Uterus (tissue), 4 donors: ENCODE measurements around the gene BTNL3. TPM values are rescaled to one million over a fixed set of nuclear protein-coding genes. Genes with fewer than 3 reads are reported as not detected.

ENCODE experiments used
- DNase-seq, 2 donors: peaks; one replicate each; pipeline ENCODE4 v3.0.0-alpha.2; 2019 to 2020
- H3K27ac ChIP-seq, 2 donors: fragments of 200-600 bp; sonication (generic); 1 replicate in 1 of 2; 2 replicates in 1 of 2; pipeline ENCODE4 v1.5.1; 2016 to 2018
- H3K27me3 ChIP-seq, 2 donors: fragments of 200-600 bp; sonication (generic); one replicate each; pipeline ENCODE4 v1.5.1; 2018 to 2019; ENCODE audit warnings: control low read depth in 1 of 2
- H3K36me3 ChIP-seq, 2 donors: fragments of 200-600 bp; sonication (generic); one replicate each; pipeline ENCODE4 v1.5.1; 2019; ENCODE audit warnings: control low read depth in 1 of 2
- H3K4me1 ChIP-seq, 2 donors: fragments of 200-600 bp; sonication (generic); one replicate each; pipeline ENCODE4 v1.5.1; 2018 to 2019; ENCODE audit warnings: control low read depth in 1 of 2
- H3K4me3 ChIP-seq, 2 donors: fragments of 200-600 bp; sonication (generic); 1 replicate in 1 of 2; 2 replicates in 1 of 2; pipeline ENCODE4 v1.5.1; 2018 to 2019; ENCODE audit warnings: mild to moderate bottlenecking in 1 of 2
- H3K9me3 ChIP-seq, 2 donors: fragments of 200-600 bp; sonication (generic); one replicate each; pipeline ENCODE4 v1.5.1; 2019; ENCODE audit warnings: control low read depth in 1 of 2
- POLR2A ChIP-seq, 2 donors: fragments of 450-650 bp; IDR thresholded peaks; one replicate each; pipeline ENCODE4 v1.6.1; 2016; ENCODE audit warnings: antibody characterized with exemption in 2 of 2, mild to moderate bottlenecking in 1 of 2, moderate library complexity in 1 of 2
- intact Hi-C: fragments of 100-400 bp; cut with DNase I; formaldehyde crosslinking; loops from one replicate; pipeline ENCODE4 v1.15.1; 2023; ENCODE audit warnings: low total_unique reads
- total RNA-seq, 4 donors: library from RNA; depleted of rRNA in 3 of 4; stranded (reverse); fragments of >200 nt in 3 of 4; gene quantifications; one replicate each; pipeline versions ENCODE4 v1.1.0 to v1.2.4, GENCODE V29; 2014 to 2023
- TF ChIP-seq, protein P1 (sequence below), 4 experiments: fragments of 200-600 bp in 2 of 4; fragments of 450-650 bp in 2 of 4; sonication (generic) in 2 of 4; IDR thresholded peaks; one replicate each; pipeline ENCODE4 v1.5.1; 2016 to 2019; ENCODE audit warnings: antibody characterized with exemption in 4 of 4, mild to moderate bottlenecking in 2 of 4, moderate library complexity in 1 of 4
- donor health status: DM: yes; HTN: yes; CAD: no.

Gene BTNL3
- total RNA-seq, 4 donors from 2014 or later = not detected

DNA sequence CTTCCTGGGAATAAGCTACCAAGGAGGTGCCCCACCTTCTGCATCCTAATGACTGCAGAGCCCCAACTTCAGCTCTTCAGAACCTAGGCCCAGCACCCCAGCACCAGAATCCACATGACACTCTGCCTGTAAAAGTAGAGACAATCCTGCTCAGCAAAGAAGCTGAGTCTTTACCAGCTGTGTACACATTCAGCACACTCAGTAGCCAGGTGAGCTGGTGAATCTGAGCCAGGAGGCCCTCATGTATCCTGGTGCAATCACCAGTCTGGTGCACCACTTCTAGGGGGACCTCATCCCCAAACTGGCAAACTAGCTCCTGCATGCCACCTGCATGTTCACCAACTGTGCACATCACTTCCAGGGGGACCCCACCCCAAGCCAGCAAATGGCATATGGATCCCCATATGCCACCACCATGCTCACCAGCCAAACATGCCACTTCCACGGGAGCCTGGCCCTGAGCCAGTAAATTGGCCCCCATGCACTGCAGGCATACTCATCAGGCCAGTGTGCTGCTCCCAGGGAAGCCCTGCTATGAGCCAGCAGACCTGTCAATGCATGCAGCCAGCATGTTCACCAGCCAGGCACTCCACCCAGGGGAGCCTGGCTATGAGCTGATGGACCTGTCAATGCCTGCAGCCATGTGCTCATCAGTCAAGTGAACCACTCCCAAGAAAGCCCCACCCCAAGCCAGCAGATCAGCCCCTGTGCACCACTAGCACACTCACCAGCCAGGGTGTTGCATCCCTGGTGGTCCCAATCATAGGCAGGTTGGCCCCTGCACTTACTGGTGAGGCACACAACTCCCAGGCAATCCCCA is 35.8 kb downstream of the BTNL3 start:
- H3K4me1 ChIP-seq = no peaks in the 10 kb centered on the region
- intact Hi-C loops = no loop called here

GRCh38 chr5:181027452-181028031 is 38.9 kb downstream of the BTNL3 start:
- H3K27ac ChIP-seq = no peak overlapping the region
- H3K36me3 ChIP-seq = no peaks in the 10 kb centered on the region
- H3K27me3 ChIP-seq = no peaks in the 10 kb centered on the region
- intact Hi-C loops = no loop called here
- no peaks in the 10 kb centered on the region for H3K4me1 ChIP-seq
- H3K4me3 ChIP-seq = no peak overlapping the region
- TF ChIP-seq, protein P1, sequence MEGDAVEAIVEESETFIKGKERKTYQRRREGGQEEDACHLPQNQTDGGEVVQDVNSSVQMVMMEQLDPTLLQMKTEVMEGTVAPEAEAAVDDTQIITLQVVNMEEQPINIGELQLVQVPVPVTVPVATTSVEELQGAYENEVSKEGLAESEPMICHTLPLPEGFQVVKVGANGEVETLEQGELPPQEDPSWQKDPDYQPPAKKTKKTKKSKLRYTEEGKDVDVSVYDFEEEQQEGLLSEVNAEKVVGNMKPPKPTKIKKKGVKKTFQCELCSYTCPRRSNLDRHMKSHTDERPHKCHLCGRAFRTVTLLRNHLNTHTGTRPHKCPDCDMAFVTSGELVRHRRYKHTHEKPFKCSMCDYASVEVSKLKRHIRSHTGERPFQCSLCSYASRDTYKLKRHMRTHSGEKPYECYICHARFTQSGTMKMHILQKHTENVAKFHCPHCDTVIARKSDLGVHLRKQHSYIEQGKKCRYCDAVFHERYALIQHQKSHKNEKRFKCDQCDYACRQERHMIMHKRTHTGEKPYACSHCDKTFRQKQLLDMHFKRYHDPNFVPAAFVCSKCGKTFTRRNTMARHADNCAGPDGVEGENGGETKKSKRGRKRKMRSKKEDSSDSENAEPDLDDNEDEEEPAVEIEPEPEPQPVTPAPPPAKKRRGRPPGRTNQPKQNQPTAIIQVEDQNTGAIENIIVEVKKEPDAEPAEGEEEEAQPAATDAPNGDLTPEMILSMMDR (IDR thresholded peaks at IDR 0.05) = no peak
- no peak for TF ChIP-seq POLR2A (IDR thresholded peaks at IDR 0.05)
- no peaks in the 10 kb centered on the region for H3K9me3 ChIP-seq
- DNase-seq = no peak

More for the DNA sequence above, 35.8 kb downstream of the BTNL3 start:
- no peaks in the 10 kb centered on the region for H3K27me3 ChIP-seq
- no peak for TF ChIP-seq POLR2A (IDR thresholded peaks at IDR 0.05)
- TF ChIP-seq, protein P1 (IDR thresholded peaks at IDR 0.05) = no peak
- no peaks in the 10 kb centered on the region for H3K9me3 ChIP-seq
- H3K36me3 ChIP-seq = no peaks in the 10 kb centered on the region
- H3K4me3 ChIP-seq = no peak overlapping the region
- DNase-seq = no peak
- H3K27ac ChIP-seq = no peak overlapping the region

DNA sequence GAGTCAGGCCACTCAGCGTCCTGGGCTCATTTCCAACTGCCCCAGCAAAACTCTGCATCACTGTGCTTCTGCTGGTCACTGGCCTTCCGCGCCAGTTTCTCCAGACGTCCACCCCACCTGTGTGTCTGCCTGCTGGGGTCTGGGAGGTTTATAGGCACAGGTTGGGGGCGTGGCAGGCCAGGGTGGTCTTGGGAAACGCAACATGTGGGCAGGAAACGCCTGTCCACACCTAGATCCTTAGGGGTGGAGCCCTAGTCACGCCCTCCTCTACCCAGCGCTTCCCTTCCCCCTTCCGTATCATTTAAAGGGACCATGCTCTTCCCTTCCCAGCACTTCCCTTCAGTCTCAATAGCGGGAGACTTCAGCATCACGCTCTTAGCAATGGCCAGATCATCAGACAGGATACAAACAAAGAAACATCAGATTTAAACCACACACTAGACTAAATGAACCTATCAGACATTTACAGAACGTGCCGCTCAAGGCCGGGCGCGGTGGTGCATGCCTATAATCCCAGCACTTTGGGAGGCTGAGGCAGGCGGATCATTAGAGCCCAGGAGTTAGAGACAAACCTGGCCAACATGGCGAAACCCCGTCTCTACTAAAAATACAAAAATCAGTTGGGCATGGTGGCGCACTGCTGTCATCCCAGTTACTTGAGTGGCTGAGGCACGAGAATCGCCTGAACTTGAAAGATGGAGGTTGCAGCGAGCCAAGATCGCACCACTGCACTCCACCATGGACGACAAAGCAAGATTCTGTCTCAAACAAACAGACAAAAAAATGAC is 39.6 kb downstream of the BTNL3 start:
- no peaks in the 10 kb centered on the region for H3K4me1 ChIP-seq
- no peak overlapping the region for H3K27ac ChIP-seq
- no peak overlapping the region for H3K4me3 ChIP-seq
- no peaks in the 10 kb centered on the region for H3K36me3 ChIP-seq
- intact Hi-C loops = no loop called here
- TF ChIP-seq POLR2A (IDR thresholded peaks at IDR 0.05) = no peak
- TF ChIP-seq, protein P1 (IDR thresholded peaks at IDR 0.05) = no peak
- no peaks in the 10 kb centered on the region for H3K9me3 ChIP-seq
- no peak for DNase-seq
- no peaks in the 10 kb centered on the region for H3K27me3 ChIP-seq

DNA sequence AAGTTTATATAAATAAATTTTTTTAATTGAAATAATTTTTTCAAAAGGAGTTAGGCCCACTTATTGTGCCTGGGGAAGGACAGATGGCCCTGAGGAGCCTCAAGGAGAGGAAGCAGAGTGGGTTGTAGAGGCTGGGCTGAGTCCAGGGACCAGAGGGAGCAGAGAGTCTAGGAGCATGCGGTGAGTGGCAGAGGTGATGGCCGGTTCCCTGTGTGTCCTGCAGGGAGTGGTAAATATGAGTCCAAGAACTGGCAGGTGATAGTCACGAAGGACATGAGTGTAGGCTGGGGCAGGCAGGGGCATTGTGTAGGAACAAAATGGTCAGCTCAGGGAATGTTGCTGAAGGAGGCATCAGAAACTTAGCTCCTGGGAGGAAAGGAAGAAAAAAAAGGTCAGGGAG is 43.1 kb downstream of the BTNL3 start:
- H3K27ac ChIP-seq = no peak overlapping the region
- no peak overlapping the region for H3K4me3 ChIP-seq
- DNase-seq = no peak
- H3K36me3 ChIP-seq = no peaks in the 10 kb centered on the region
- no peaks in the 10 kb centered on the region for H3K4me1 ChIP-seq
- no peak for TF ChIP-seq POLR2A (IDR thresholded peaks at IDR 0.05)
- TF ChIP-seq, protein P1 (IDR thresholded peaks at IDR 0.05) = no peak
- intact Hi-C loops = no loop called here
- no peaks in the 10 kb centered on the region for H3K9me3 ChIP-seq
- no peaks in the 10 kb centered on the region for H3K27me3 ChIP-seq
